Cortex of kidney (tissue), 1 donor: Measurements from ENCODE around the gene FGD2.

Source experiments
- DNase-seq: peaks from one replicate; lab custom pipeline; 2025; lab: John Stamatoyannopoulos, UW

The FGD2 gene

DNA sequence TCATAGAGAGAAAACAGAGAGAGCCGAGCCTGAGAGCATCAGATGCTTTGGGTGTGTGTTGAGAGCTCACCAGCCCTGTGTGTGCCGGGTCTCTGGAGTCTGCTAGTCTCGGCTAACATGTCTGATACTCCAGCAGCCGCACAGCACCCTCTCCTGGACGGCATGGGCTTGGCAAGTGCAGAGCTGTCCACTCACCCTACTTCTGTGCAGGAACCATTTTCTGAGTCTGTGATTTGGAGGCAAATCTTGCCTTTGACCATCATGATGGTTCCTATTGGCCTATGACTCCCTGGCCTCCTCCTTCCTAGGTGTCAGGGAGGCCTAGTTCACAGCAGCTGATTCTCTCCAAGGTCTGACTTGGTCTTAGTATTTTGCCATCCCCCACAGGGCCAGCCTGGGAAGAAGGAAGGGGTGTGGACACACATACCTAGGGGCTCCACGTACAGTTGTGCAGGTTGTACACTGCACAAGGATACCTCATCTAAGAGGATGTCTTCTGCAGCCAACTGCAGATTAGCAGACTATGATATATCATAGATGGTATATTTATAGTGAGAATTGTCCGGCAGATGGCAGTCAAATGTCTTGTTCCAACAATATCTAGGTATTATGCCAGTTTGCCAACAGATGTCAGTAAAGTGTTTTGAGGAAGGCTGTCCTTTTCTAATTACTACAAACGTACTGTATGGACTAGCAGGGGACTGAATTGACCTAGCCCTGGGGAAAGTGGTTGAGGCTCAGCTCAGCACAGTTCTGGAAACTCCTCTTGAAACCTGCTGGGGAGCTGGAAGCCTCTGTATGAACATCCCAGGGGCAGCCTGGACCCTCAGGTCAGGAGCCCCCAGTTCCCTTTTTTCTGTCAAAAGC, 13.0 kb downstream of the FGD2 start:
- DNase-seq, result no peak

DNA sequence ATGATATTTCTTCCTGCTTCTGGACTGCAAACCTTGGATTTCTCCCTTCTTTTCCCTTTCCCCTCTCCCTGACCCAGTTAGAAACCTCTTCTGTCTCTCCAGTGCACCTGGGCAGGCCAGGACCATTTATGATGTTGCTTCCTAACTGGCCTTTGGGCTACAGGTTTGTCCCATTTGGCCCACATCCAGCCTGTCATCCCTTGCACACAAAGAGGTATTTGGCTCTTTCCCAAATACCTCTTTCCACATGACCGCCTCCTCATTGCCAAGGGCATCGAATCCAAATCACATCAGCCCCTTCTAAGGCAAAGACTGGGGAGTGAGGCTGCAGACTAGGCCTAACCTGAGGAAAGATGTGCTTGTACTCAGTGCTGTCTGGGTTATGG, 13.6 kb downstream of the FGD2 start:
- DNase-seq, result no peak

DNA sequence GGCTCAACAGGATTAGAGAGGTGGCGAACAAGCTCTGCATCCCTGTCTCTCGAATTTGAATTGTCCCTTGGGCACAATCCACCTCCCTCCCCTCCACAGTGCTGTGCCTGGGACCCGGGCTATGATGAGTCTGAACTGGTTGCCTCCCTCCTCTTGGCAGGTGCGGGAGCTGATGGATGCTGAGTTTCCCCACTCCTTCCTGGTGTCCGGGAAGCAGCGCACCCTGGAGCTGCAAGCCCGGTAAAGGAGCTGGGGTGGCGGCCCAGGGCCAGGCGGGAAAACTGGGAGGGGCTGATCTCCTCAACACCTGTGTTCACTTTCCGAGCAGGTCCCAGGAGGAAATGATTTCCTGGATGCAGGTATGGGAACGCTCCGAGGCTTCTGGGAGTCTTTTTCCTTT, 14.9 kb downstream of the FGD2 start:
- no peak for DNase-seq

GRCh38 chr6:37020812-37021211, 15.4 kb downstream of the FGD2 start:
- DNase-seq, result no peak

DNA sequence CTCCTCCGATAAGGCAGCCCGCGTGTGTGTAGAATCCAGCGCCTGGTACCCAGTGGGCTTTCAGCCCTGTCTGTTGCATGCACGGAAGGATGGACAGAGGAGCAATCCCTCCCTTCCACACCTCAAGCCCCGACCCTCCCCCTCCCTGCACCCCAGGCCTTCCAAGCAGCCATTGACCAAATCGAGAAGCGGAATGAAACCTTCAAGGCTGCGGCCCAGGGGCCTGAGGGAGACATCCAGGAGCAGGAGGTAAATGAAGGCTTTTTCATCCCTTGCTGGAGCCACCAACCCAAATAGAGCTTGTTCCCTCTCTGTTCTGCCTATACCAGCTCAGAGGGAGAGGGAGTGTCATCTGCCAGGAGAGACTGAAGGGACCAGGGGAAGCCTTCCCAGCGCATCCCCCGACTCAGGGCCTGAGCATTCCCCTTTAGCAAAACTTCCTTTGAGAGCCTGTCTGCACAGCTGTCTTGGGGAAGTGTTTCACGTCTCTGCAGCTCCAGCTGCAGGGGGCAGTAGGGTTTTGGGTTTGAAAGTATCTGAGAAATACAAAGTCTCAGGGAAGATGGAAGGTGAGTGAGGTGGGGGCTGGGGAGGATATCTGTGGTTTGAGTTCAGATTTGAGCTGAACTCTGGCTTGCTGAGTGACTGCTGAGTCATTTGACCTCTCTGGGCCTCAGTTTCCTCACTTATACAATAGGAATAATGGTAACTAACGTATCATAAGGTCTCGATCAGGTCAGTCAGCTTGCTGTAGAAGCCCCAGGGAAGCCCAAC, 16.1 kb downstream of the FGD2 start:
- no peak for DNase-seq

DNA sequence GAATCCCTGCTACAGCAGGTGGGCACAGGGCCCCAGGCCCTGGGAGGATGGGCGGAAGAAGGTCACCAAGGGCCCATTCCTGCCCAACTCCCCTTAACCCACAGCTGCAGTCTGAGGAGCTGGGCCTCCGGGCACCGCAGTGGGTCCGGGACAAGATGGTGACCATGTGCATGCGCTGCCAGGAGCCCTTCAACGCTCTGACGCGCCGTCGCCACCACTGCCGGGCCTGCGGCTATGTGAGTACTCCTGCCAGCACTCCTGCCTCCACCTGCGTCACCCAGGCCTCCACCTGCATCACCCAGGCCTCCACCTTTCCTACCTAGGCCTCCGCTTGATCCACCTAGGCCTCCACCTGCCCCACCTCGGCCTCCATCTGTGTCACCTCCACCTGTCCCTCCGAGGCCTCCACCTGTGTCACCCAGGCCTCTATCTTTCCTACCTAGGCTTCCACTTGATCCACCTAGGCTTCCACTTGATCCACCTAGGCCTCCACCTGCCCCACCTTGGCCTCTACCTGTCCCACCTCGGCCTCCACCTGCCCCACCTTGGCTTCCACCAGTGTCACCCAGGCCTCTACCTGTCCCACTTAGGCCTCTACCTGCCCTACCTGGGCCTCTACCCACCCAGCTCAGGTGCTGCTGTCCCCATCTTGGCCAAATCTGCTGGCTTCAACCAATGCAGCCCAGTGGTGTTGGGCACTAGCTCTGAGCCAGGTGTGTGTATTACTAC, 16.8 kb downstream of the FGD2 start:
- DNase-seq, result no peak

DNA sequence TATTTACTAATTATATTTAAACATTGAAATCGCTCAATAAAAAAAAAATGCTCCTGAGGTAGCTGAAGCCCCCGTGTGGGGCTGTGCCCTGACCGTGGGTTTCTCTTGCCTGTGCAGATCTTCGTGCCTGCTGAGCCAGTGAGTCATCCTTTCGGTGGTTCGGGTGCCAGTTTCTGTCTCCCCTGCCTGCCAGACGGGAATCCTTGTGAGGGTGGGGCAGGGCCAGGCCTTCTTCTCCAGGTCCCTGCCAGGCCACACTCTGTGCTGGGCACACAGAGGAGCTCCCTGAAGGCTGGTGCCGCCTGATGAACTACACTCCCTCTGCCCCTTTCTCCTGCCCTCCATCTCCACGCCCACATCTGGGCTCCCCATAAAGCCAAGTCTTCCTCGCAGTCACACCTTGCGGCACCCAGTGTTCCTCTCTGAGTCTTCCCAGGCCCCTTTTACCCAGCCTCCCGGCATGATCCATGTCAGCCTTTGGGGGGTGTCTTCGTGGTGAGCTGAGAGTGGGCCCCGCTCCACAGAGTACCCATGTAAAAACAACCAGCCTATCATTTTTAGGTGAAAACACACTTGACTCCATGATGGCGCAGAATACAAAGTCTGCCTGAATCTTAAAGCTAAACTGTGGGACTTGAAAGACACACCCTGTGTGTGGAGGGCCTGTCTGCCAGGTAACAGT, 19.3 kb downstream of the FGD2 start:
- no peak for DNase-seq

DNA sequence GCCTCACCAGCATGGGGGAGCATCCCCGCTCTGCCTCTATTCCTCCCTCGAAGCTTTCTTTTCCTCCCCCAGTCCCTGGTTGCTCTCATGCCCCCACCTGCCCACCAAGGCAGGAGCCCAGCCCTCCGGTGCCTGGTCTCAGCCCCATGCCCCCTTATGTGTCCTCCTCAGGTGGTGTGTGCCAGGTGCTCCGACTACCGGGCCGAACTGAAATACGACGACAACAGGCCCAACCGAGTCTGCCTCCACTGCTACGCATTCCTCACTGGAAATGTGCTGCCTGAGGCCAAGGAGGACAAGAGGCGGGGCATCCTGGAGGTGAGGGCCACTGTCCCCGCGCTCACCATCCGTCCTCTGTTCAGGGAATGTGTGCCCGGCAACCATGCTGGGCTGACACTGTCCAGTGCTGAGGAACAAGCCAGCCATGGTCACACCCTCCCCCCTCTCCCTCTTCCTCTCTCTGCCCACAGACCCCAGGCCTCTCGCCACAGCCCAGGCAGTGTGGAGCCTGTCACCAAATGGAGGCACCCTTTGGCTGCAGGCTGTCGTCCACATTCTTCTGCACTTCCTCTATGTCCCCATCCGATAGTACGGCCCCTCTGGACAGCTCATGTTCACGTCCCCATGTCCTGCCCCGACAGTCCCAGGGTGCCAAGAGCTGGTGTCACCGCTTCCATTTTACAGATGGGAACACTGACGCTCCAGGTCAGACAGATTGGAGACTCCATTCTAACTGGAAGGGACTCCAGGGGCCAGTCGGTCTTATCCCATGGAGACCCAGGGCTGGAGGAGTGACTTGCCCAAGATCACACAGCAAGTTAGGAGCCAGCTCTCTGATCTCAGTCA, 20.4 kb downstream of the FGD2 start:
- no peak for DNase-seq

DNA sequence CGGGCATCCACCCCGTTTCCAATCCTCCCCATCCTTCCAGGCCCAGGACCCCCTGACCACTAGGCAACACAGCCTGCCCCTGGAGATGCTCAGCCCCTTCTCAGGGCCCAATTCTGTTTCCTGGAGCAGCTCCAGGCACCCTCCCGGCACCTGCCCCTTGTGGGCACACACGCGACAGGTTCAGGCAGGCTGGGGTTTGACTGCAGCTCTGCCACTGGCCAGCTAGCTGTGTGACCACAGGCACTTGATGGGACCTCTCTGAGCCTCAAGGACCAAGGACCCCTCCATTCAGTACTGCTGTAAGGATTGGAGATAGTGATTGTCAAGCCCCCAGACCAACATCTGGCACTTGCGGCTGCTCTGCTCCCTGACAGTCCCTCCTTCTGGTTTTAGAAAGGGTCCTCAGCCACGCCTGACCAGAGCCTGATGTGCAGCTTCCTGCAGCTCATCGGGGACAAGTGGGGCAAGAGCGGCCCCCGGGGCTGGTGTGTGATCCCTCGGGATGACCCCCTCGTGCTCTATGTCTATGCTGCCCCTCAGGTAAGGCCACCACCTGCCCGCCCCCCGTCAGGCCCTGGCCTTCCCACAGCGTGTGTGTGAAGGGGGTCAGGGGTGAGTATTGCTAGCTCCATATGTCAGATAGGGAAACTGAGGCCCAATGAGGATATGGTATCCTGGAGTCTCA, 21.7 kb downstream of the FGD2 start:
- DNase-seq, result no peak

- no peak for DNase-seq
Observed at GRCh38 chr6:37027811-37028469, 22.5 kb downstream of the FGD2 start.

GRCh38 chr6:37029249-37029971, 24.0 kb downstream of the FGD2 start:
- DNase-seq, result no peak

- DNase-seq, result no peak
Observed at GRCh38 chr6:37030599-37030998, 25.1 kb downstream of the FGD2 start.

- DNase-seq, result no peak
Observed at GRCh38 chr6:37032239-37032638, 26.8 kb downstream of the FGD2 start.

DNA sequence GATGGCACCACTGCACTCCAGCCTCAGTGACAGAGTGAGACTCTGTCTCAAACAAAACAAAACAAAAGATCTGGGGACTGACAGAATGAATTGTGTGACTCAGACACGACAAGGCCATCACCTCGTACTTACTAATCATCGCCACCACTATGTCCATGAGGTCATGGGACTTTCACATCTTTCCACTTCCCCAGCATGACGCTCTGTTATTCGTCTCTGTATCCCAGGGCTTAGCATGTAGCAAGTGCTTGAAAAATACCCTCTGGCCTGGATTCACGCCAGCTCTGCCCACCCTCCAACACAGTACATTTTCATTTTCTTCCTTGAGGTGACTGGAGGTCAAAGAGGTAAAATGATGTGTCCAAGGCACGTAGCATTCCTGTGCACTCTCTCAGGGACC, 27.8 kb downstream of the FGD2 start:
- DNase-seq, result no peak

- no peak for DNase-seq
Observed at GRCh38 chr6:37033819-37034795, 28.7 kb downstream of the FGD2 start.

DNA sequence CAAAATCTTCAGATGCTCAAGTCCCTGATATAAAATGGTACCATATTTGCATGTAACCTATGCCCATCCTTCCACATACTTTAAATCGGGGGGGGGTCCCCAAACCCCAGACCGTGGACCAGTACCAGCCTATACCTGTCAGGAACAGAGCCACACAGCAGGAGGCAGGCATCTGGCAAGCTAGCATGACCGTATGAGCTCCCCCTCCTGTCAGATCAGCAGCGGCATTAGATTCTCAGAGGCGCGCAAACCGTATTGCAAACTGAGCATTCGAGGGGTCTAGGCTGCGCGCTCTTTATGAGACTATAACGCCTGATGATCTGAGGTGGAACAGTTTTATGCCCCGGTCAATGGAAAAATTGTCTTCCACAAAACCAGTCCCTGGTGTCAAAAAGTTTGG, 30.7 kb downstream of the FGD2 start:
- no peak for DNase-seq

- DNase-seq, result no peak
Observed at GRCh38 chr6:37038292-37039198, 33.1 kb downstream of the FGD2 start.
